Mesodermal cell (in vitro differentiated cells): ENCODE measurements around the gene EHBP1L1.
A peak's percentile ranks its signal among the peaks of the same experiment; 100 is the strongest.

Experiments
- H3K27ac ChIP-seq: 2 replicates; pipeline ENCODE4 v1.7.0; 2013; ENCODE audit warnings: mild to moderate bottlenecking, low read depth, low read length, moderate library complexity; ENCODE audit not compliant: severe bottlenecking
- H3K36me3 ChIP-seq: 2 replicates; pipeline ENCODE4 v1.7.1; 2013; ENCODE audit warnings: mild to moderate bottlenecking, low read length, moderate library complexity; ENCODE audit not compliant: control insufficient read depth, insufficient read depth
- H3K4me1 ChIP-seq: one replicate; pipeline ENCODE4 v1.7.1; 2013; ENCODE audit warnings: mild to moderate bottlenecking, low read length; ENCODE audit not compliant: insufficient read depth, control insufficient read depth, poor library complexity, severe bottlenecking
- H3K4me3 ChIP-seq: 2 replicates; pipeline ENCODE4 v1.7.0; 2013; ENCODE audit warnings: low read length, control low read depth, mild to moderate bottlenecking; ENCODE audit not compliant: insufficient read depth, poor library complexity, severe bottlenecking; ENCODE audit errors: extremely low read depth
- H3K9me3 ChIP-seq: 2 replicates; pipeline ENCODE4 v1.7.1; 2013; ENCODE audit warnings: mild to moderate bottlenecking, low read length, moderate library complexity; ENCODE audit not compliant: control insufficient read depth
- WGBS, 2 experiments: methylation state at CpG; one replicate each; pipeline ENCODE4 v1.1.5; 2013; ENCODE audit warnings: missing lambda C conversion rate in 2 of 2; ENCODE audit not compliant: insufficient coverage in 2 of 2; 5-methylcytosine and 5-hydroxymethylcytosine counted together

Gene EHBP1L1

GRCh38 chr11:65538232-65538914, 37.5 kb upstream of the EHBP1L1 start:
- H3K27ac ChIP-seq = no peak overlapping the region
- H3K4me3 ChIP-seq = no peak overlapping the region
- H3K36me3 ChIP-seq = peaks cover 44% of the 10 kb centered on the region
- H3K4me1 ChIP-seq = no peaks in the 10 kb centered on the region
- 91 to 92% methylated on average over 33 to 43 of the region's 43 CpGs for WGBS, 2 experiments
- H3K9me3 ChIP-seq = no peaks in the 10 kb centered on the region

- peaks cover 40% of the 10 kb centered on the region for H3K36me3 ChIP-seq
- no peak overlapping the region for H3K4me3 ChIP-seq
- no peaks in the 10 kb centered on the region for H3K4me1 ChIP-seq
- H3K27ac ChIP-seq = no peak overlapping the region
- no peaks in the 10 kb centered on the region for H3K9me3 ChIP-seq
- 16 to 21% methylated on average over 74 to 88 of the region's 92 CpGs for WGBS, 2 experiments
Measured at GRCh38 chr11:65538915-65539743, 36.7 kb upstream of the EHBP1L1 start.

GRCh38 chr11:65539744-65540289, 36.0 kb upstream of the EHBP1L1 start:
- 5 to 7% methylated on average over 39 to 60 of the region's 60 CpGs for WGBS, 2 experiments
- peaks cover 33% of the 10 kb centered on the region for H3K36me3 ChIP-seq
- no peak overlapping the region for H3K27ac ChIP-seq
- no peaks in the 10 kb centered on the region for H3K9me3 ChIP-seq
- H3K4me1 ChIP-seq = no peaks in the 10 kb centered on the region
- peak overlapping the region; percentile 34 for H3K4me3 ChIP-seq

- 2% methylated on average over 58 to 65 of the region's 78 CpGs for WGBS, 2 experiments
- Histone ChIP-seq H3K27ac (no peak overlapping the region), H3K4me1 (no peaks in the 10 kb centered on the region)
Measured at GRCh38 chr11:65540290-65541092, 35.4 kb upstream of the EHBP1L1 start.

GRCh38 chr11:65541093-65541982, 34.5 kb upstream of the EHBP1L1 start:
- no peak overlapping the region for H3K27ac ChIP-seq
- 43 to 50% methylated on average over 14 to 15 of the region's 18 CpGs for WGBS, 2 experiments
- H3K4me1 ChIP-seq = no peaks in the 10 kb centered on the region
- H3K36me3 ChIP-seq = peaks cover 22% of the 10 kb centered on the region
- peak overlapping the region; percentile 34 for H3K4me3 ChIP-seq
- no peaks in the 10 kb centered on the region for H3K9me3 ChIP-seq

More at GRCh38 chr11:65540290-65541092, 35.4 kb upstream of the EHBP1L1 start:
- H3K4me3 ChIP-seq = peak overlapping the region; percentile 34
- peaks cover 26% of the 10 kb centered on the region for H3K36me3 ChIP-seq
- no peaks in the 10 kb centered on the region for H3K9me3 ChIP-seq

GRCh38 chr11:65542738-65543390, 33.0 kb upstream of the EHBP1L1 start:
- Histone ChIP-seq H3K4me1 (no peaks in the 10 kb centered on the region), H3K36me3 (peaks cover 9% of the 10 kb centered on the region), H3K9me3 (no peaks in the 10 kb centered on the region), H3K4me3 (no peak overlapping the region), H3K27ac (no peak overlapping the region)
- WGBS, 2 experiments = 93 to 100% methylated on average over 1 of the region's 3 CpGs

GRCh38 chr11:65545853-65546216, 30.0 kb upstream of the EHBP1L1 start:
- Histone ChIP-seq H3K4me3 (no peak overlapping the region), H3K4me1 (no peaks in the 10 kb centered on the region), H3K36me3 (no peaks in the 10 kb centered on the region), H3K9me3 (no peaks in the 10 kb centered on the region), H3K27ac (no peak overlapping the region)
- 50 to 53% methylated on average over 1 to 3 of the region's 4 CpGs for WGBS, 2 experiments

GRCh38 chr11:65546217-65546958, 29.5 kb upstream of the EHBP1L1 start:
- WGBS, 2 experiments = 5 to 7% methylated on average over 30 to 56 of the region's 64 CpGs

GRCh38 chr11:65547446-65548125, 28.3 kb upstream of the EHBP1L1 start:
- Histone ChIP-seq H3K4me1 (no peaks in the 10 kb centered on the region), H3K9me3 (no peaks in the 10 kb centered on the region)
- 55 to 73% methylated on average over 35 to 46 of the region's 52 CpGs for WGBS, 2 experiments

More at GRCh38 chr11:65546217-65546958, 29.5 kb upstream of the EHBP1L1 start:
- H3K27ac ChIP-seq = no peak overlapping the region
- peak overlapping the region; percentile 18 for H3K4me3 ChIP-seq
- H3K4me1 ChIP-seq = no peaks in the 10 kb centered on the region
- no peaks in the 10 kb centered on the region for H3K9me3 ChIP-seq
- no peaks in the 10 kb centered on the region for H3K36me3 ChIP-seq

More at GRCh38 chr11:65547446-65548125, 28.3 kb upstream of the EHBP1L1 start:
- Histone ChIP-seq H3K27ac (no peak overlapping the region), H3K36me3 (no peaks in the 10 kb centered on the region), H3K4me3 (no peak overlapping the region)
